HAP-1 (cell line): ENCODE measurements around the gene TKTL2.

ENCODE experiments used
- DNase-seq, 2 experiments: peaks; one replicate each; pipeline ENCODE4 v3.0.0-alpha.2; 2016 to 2020; ENCODE audit warnings: low spot score in 2 of 2
- H3K27me3 ChIP-seq: fragments of 250-450 bp; sonication (Bioruptor Pico); 2 replicates; pipeline ENCODE4 v1.5.1; 2020; ENCODE audit warnings: low read depth, mild to moderate bottlenecking, moderate library complexity
- H3K36me3 ChIP-seq: fragments of 250-450 bp; sonication (Bioruptor Pico); replicated peaks from 2 replicates; pipeline ENCODE4 v1.5.1; 2020; ENCODE audit warnings: mild to moderate bottlenecking
- H3K4me1 ChIP-seq: fragments of 250-450 bp; sonication (Bioruptor Pico); 2 replicates; pipeline ENCODE4 v1.5.1; 2020; ENCODE audit warnings: mild to moderate bottlenecking
- H3K4me3 ChIP-seq: fragments of 250-450 bp; sonication (Bioruptor Pico); 2 replicates; pipeline ENCODE4 v1.5.1; 2020; ENCODE audit warnings: mild to moderate bottlenecking, moderate library complexity
- H3K9me3 ChIP-seq: fragments of 250-450 bp; sonication (Bioruptor Pico); 2 replicates; pipeline ENCODE4 v1.5.1; 2020; ENCODE audit warnings: mild to moderate bottlenecking, moderate library complexity
- in situ Hi-C: fragments of 300-500 bp; cut with MboI; formaldehyde crosslinking; loops from 3 replicates; pipeline ENCODE4 v1.14.3; 2020; ENCODE audit warnings: low sequenced_read_pairs, inconsistent platforms, mixed read lengths

TKTL2 gene

GRCh38 chr4:163473576-163473975, at the start of gene TKTL2:
TSS of gene TKTL2 (minus strand) at chr4:163473754. CDS start at chr4:163473734, 20 bp downstream.
- no peaks in the 10 kb centered on the region for H3K4me1 ChIP-seq
- H3K9me3 ChIP-seq: no peaks in the 10 kb centered on the region
- no peak for DNase-seq
- H3K36me3 ChIP-seq: no peaks in the 10 kb centered on the region
- H3K4me3 ChIP-seq: no peak within 1 kb of the TSS
- peaks cover 4% of the 10 kb centered on the region for H3K27me3 ChIP-seq
- in situ Hi-C loops: no loop called here

- DNase-seq: no peak
- H3K27me3 ChIP-seq: no peaks in the 10 kb centered on the region
- H3K4me3 ChIP-seq: no peak overlapping the region
- no peaks in the 10 kb centered on the region for H3K4me1 ChIP-seq
- peaks cover 72% of the 10 kb centered on the region for H3K36me3 ChIP-seq
- no peaks in the 10 kb centered on the region for H3K9me3 ChIP-seq
- in situ Hi-C loops: no loop called here
Observed at GRCh38 chr4:163515198-163515597, 41.6 kb upstream of the TKTL2 start.

- Histone ChIP-seq H3K4me1 (peaks cover 15% of the 10 kb centered on the region), H3K27me3 (no peaks in the 10 kb centered on the region), H3K4me3 (no peak overlapping the region), H3K36me3 (peaks cover 41% of the 10 kb centered on the region), H3K9me3 (peaks cover 6% of the 10 kb centered on the region)
- in situ Hi-C loops: no loop called here
- no peak for DNase-seq
Observed at GRCh38 chr4:163505374-163505773, 31.8 kb upstream of the TKTL2 start.

- H3K9me3 ChIP-seq: peaks cover 6% of the 10 kb centered on the region
- H3K36me3 ChIP-seq: peaks cover 7% of the 10 kb centered on the region
- H3K4me3 ChIP-seq: no peak overlapping the region
- in situ Hi-C loops: no loop called here
- DNase-seq: no peak
- H3K27me3 ChIP-seq: no peaks in the 10 kb centered on the region
- H3K4me1 ChIP-seq: peaks cover 9% of the 10 kb centered on the region
Observed at GRCh38 chr4:163500586-163500985, 27.0 kb upstream of the TKTL2 start.

- DNase-seq: no peak
Observed at GRCh38 chr4:163495900-163496299, 22.3 kb upstream of the TKTL2 start.

GRCh38 chr4:163494360-163495241, 21.0 kb upstream of the TKTL2 start, which contains the start of gene TMA16:
TSS of gene TMA16 (plus strand) at chr4:163494690. CDS start at chr4:163494802, 112 bp downstream.
- Histone ChIP-seq H3K36me3 (no peaks in the 10 kb centered on the region; the same call in 1 of the 2 replicates), H3K4me3 (peak within 1 kb of the TSS; percentile 93), H3K9me3 (no peaks in the 10 kb centered on the region), H3K27me3 (no peaks in the 10 kb centered on the region), H3K4me1 (peaks cover 3% of the 10 kb centered on the region; the same call in 1 of the 2 replicates)
- in situ Hi-C loops: no loop called here
- DNase-seq: peak; percentile 85 to 92

More at GRCh38 chr4:163495900-163496299, 22.3 kb upstream of the TKTL2 start:
- H3K27me3 ChIP-seq: no peaks in the 10 kb centered on the region
- peak overlapping the region; percentile 93 for H3K4me3 ChIP-seq
- in situ Hi-C loops: no loop called here
- H3K9me3 ChIP-seq: no peaks in the 10 kb centered on the region
- H3K36me3 ChIP-seq: no peaks in the 10 kb centered on the region; the same call in 1 of the 2 replicates
- peaks cover 3% of the 10 kb centered on the region; the same call in 1 of the 2 replicates for H3K4me1 ChIP-seq

GRCh38 chr4:163493643-163494359, 20.2 kb upstream of the TKTL2 start:
- H3K27me3 ChIP-seq: no peaks in the 10 kb centered on the region
- DNase-seq: peak in 1 of 2 experiments; percentile 13
- H3K4me3 ChIP-seq: peak overlapping the region; percentile 93
- peaks cover 3% of the 10 kb centered on the region; the same call in 1 of the 2 replicates for H3K4me1 ChIP-seq
- H3K36me3 ChIP-seq: no peaks in the 10 kb centered on the region; the same call in 1 of the 2 replicates
- in situ Hi-C loops: no loop called here
- no peaks in the 10 kb centered on the region for H3K9me3 ChIP-seq

- DNase-seq: no peak
- Histone ChIP-seq H3K4me3 (no peak overlapping the region), H3K4me1 (peaks cover 3% of the 10 kb centered on the region; the same call in 1 of the 2 replicates), H3K9me3 (no peaks in the 10 kb centered on the region), H3K36me3 (no peaks in the 10 kb centered on the region; the same call in 1 of the 2 replicates), H3K27me3 (no peaks in the 10 kb centered on the region)
- in situ Hi-C loops: no loop called here
Observed at GRCh38 chr4:163492951-163493504, 19.5 kb upstream of the TKTL2 start.

GRCh38 chr4:163489929-163490328, 16.4 kb upstream of the TKTL2 start:
- Histone ChIP-seq H3K4me1 (no peaks in the 10 kb centered on the region; the same call in 1 of the 2 replicates), H3K4me3 (no peak overlapping the region), H3K9me3 (no peaks in the 10 kb centered on the region), H3K27me3 (no peaks in the 10 kb centered on the region), H3K36me3 (no peaks in the 10 kb centered on the region)
- in situ Hi-C loops: no loop called here
- DNase-seq: no peak

- no peaks in the 10 kb centered on the region for H3K36me3 ChIP-seq
- no peak for DNase-seq
- H3K9me3 ChIP-seq: no peaks in the 10 kb centered on the region
- H3K27me3 ChIP-seq: no peaks in the 10 kb centered on the region
- H3K4me3 ChIP-seq: no peak overlapping the region
- no peaks in the 10 kb centered on the region for H3K4me1 ChIP-seq
- in situ Hi-C loops: no loop called here
Observed at GRCh38 chr4:163486321-163486720, 12.8 kb upstream of the TKTL2 start.

- H3K27me3 ChIP-seq: no peaks in the 10 kb centered on the region
- DNase-seq: no peak
- H3K9me3 ChIP-seq: no peaks in the 10 kb centered on the region
- no peaks in the 10 kb centered on the region for H3K4me1 ChIP-seq
- in situ Hi-C loops: no loop called here
- H3K4me3 ChIP-seq: no peak overlapping the region
- no peaks in the 10 kb centered on the region for H3K36me3 ChIP-seq
Observed at GRCh38 chr4:163485589-163485988, 12.0 kb upstream of the TKTL2 start.

GRCh38 chr4:163484906-163485305, 11.4 kb upstream of the TKTL2 start:
- Histone ChIP-seq H3K27me3 (no peaks in the 10 kb centered on the region), H3K4me3 (no peak overlapping the region), H3K36me3 (no peaks in the 10 kb centered on the region), H3K4me1 (no peaks in the 10 kb centered on the region), H3K9me3 (no peaks in the 10 kb centered on the region)
- in situ Hi-C loops: no loop called here
- DNase-seq: peak; percentile 55 to 86

GRCh38 chr4:163482190-163482589, 8.6 kb upstream of the TKTL2 start:
- Histone ChIP-seq H3K9me3 (no peaks in the 10 kb centered on the region), H3K4me1 (no peaks in the 10 kb centered on the region), H3K27me3 (no peaks in the 10 kb centered on the region), H3K4me3 (no peak overlapping the region), H3K36me3 (no peaks in the 10 kb centered on the region)
- in situ Hi-C loops: no loop called here
- DNase-seq: no peak
